Panc1 (cell line): ENCODE data around the gene SLC7A4.

Experiments used
- CTCF ChIP-seq: fragments of 450-650 bp; IDR thresholded peaks from 2 replicates; pipeline ENCODE4 v1.5.1; 2017; ENCODE audit warnings: mild to moderate bottlenecking
- POLR2AphosphoS5 ChIP-seq: IDR thresholded peaks from 2 replicates; pipeline ENCODE4 v1.6.1; 2012; ENCODE audit warnings: mild to moderate bottlenecking, low read depth, low read length, moderate library complexity
- TCF7L2 ChIP-seq: IDR thresholded peaks from 2 replicates; pipeline ENCODE4 v1.6.1; 2011; ENCODE audit warnings: mild to moderate bottlenecking, low read depth, low read length, inconsistent platforms

- no peak for TF ChIP-seq CTCF
- TF ChIP-seq POLR2AphosphoS5 = no peak
- TF ChIP-seq TCF7L2 = no peak
Measured at GRCh38 chr22:20983081-20983771, 49.1 kb downstream of the SLC7A4 start.
